PC-3 (cell line): ENCODE data around the gene CNOT6L. TPM values are rescaled to one million over a fixed set of nuclear protein-coding genes. Genes with fewer than 3 reads are reported as not detected.

ENCODE experiments used
- ATAC-seq: fragments of 200-7000 bp; cut with Tn5 transposase; 2 replicates; pipeline ENCODE4 v1.9.1; 2020; ENCODE audit warnings: mild to moderate bottlenecking, moderate library complexity
- BruUV-seq: library from RNA; stranded (reverse); fragments of 400-500 nt; replicated peaks from 2 replicates; lab custom pipeline; 2021; lab: Mats Ljungman, UMichigan
- CTCF ChIA-PET: fragments of 300-600 bp; sonication (Branson Sonifier 250); formaldehyde crosslinking; loops from one replicate; lab custom pipeline; 2022; ENCODE audit warnings: antibody characterized with exemption; lab: Charles Lee
- POLR2A ChIA-PET: fragments of 300-600 bp; sonication (Branson Sonifier 250); formaldehyde crosslinking; loops from one replicate; lab custom pipeline; 2022; ENCODE audit warnings: antibody characterized with exemption; ENCODE audit not compliant: unreplicated experiment; lab: Charles Lee
- DNase-seq: peaks from one replicate; pipeline ENCODE4 v3.0.0-alpha.2; 2015
- H2AFZ ChIP-seq: fragments of 300-600 bp; sonication (generic); 2 replicates; pipeline ENCODE4 v1.6.0; 2016; ENCODE audit warnings: antibody characterized with exemption, low read length
- H3F3A ChIP-seq: fragments of 300-600 bp; sonication (generic); one replicate; pipeline ENCODE4 v1.6.0; 2017; ENCODE audit warnings: antibody characterized with exemption, low read length, control low read depth, mild to moderate bottlenecking; ENCODE audit not compliant: unreplicated experiment
- H3K27ac ChIP-seq: fragments of 300-600 bp; sonication (generic); 2 replicates; pipeline ENCODE4 v1.5.1; 2016; ENCODE audit warnings: mild to moderate bottlenecking, low read length
- H3K27me3 ChIP-seq: fragments of 300-600 bp; sonication (generic); 2 replicates; pipeline ENCODE4 v1.6.1; 2016; ENCODE audit warnings: low read length, mixed read lengths
- H3K36me3 ChIP-seq: fragments of 300-600 bp; sonication (generic); 2 replicates; pipeline ENCODE4 v1.6.1; 2016; ENCODE audit warnings: low read depth, mixed run types, low read length, mixed read lengths
- H3K4me1 ChIP-seq: fragments of 300-600 bp; sonication (generic); 2 replicates; pipeline ENCODE4 v1.5.1; 2016; ENCODE audit warnings: low read length; ENCODE audit not compliant: insufficient read depth
- H3K4me2 ChIP-seq: fragments of 300-600 bp; sonication (generic); 2 replicates; pipeline ENCODE4 v1.6.0; 2016; ENCODE audit warnings: low read length
- H3K4me3 ChIP-seq: fragments of 300-600 bp; sonication (generic); 2 replicates; pipeline ENCODE4 v1.5.1; 2016; ENCODE audit warnings: mild to moderate bottlenecking, low read length, mixed read lengths
- H3K79me2 ChIP-seq: fragments of 300-600 bp; sonication (generic); 2 replicates; pipeline ENCODE4 v1.6.1; 2017; ENCODE audit warnings: low read length, mixed read lengths
- H3K9ac ChIP-seq: fragments of 300-600 bp; sonication (generic); 2 replicates; pipeline ENCODE4 v1.6.0; 2016; ENCODE audit warnings: mild to moderate bottlenecking, low read length
- H3K9me2 ChIP-seq: fragments of 300-600 bp; sonication (generic); replicated peaks from 2 replicates; pipeline ENCODE4 v1.6.1; 2016; ENCODE audit warnings: mixed run types, low read length, mixed read lengths
- H3K9me3 ChIP-seq: fragments of 300-600 bp; sonication (generic); 2 replicates; pipeline ENCODE4 v1.6.1; 2016; ENCODE audit warnings: low read length, mixed read lengths
- H4K20me1 ChIP-seq: fragments of 300-600 bp; sonication (generic); 2 replicates; pipeline ENCODE4 v1.6.1; 2016; ENCODE audit warnings: low read length, mixed read lengths
- EZH2 ChIP-seq: fragments of 300-600 bp; sonication (generic); IDR thresholded peaks from one replicate; pipeline ENCODE4 v1.6.1; 2017; ENCODE audit warnings: antibody characterized with exemption, mild to moderate bottlenecking, low read length; ENCODE audit not compliant: unreplicated experiment
- EZH2phosphoT487 ChIP-seq: fragments of 300-600 bp; sonication (generic); IDR thresholded peaks from 2 replicates; pipeline ENCODE4 v1.6.1; 2018; ENCODE audit warnings: mild to moderate bottlenecking, antibody characterized with exemption, low read length, borderline replicate concordance
- intact Hi-C: fragments of 100-400 bp; cut with micrococcal nuclease; formaldehyde crosslinking; loops from 2 replicates; pipeline ENCODE4 v1.9.0; 2023
- total RNA-seq: library from RNA; depleted of rRNA; stranded (reverse); fragments of >200 nt; gene quantifications from 2 replicates; pipeline ENCODE4 v1.2.3, GENCODE V29; 2014
- TF ChIP-seq, protein P1 (sequence below): fragments of 300-600 bp; sonication (generic); conservative IDR thresholded peaks from 2 replicates; pipeline ENCODE4 v1.5.1; 2017; ENCODE audit warnings: antibody characterized with exemption, low read depth, mild to moderate bottlenecking, low read length

Gene CNOT6L
- total RNA-seq, 1 experiment from 2014 or later, result 2.6 TPM

DNA sequence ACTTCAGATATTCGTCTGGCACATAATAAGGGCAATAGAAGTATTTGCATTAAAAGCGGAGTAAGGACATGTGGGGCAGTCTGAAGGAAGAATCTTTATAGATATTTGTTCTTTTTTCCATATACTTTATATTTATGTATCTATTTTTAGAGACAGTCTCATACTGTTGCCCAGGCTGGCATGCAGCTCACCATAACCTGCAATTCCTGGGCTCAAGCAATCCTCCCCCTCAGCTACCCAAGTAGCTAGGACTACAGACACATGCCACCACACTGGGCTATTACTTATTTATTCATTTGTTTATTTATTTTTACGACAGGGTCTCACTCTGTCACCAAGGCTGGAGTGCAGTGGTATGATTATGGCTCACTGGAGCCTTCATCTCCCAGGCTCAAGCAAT lies 26.8 kb upstream of the CNOT6L start:
- TF ChIP-seq, protein P1, sequence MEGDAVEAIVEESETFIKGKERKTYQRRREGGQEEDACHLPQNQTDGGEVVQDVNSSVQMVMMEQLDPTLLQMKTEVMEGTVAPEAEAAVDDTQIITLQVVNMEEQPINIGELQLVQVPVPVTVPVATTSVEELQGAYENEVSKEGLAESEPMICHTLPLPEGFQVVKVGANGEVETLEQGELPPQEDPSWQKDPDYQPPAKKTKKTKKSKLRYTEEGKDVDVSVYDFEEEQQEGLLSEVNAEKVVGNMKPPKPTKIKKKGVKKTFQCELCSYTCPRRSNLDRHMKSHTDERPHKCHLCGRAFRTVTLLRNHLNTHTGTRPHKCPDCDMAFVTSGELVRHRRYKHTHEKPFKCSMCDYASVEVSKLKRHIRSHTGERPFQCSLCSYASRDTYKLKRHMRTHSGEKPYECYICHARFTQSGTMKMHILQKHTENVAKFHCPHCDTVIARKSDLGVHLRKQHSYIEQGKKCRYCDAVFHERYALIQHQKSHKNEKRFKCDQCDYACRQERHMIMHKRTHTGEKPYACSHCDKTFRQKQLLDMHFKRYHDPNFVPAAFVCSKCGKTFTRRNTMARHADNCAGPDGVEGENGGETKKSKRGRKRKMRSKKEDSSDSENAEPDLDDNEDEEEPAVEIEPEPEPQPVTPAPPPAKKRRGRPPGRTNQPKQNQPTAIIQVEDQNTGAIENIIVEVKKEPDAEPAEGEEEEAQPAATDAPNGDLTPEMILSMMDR, result no peak
- TF ChIP-seq EZH2, result no peak
- no peak for TF ChIP-seq EZH2phosphoT487
- Histone ChIP-seq H3K9me3 (no peaks in the 10 kb centered on the region), H3K4me3 (no peak overlapping the region), H3K36me3 (no peaks in the 10 kb centered on the region), H3F3A (no peaks in the 10 kb centered on the region), H3K9me2 (no peaks in the 10 kb centered on the region), H3K79me2 (no peaks in the 10 kb centered on the region), H3K4me2 (no peak overlapping the region), H4K20me1 (no peaks in the 10 kb centered on the region), H3K4me1 (no peaks in the 10 kb centered on the region), H3K27ac (no peak overlapping the region), H3K27me3 (no peaks in the 10 kb centered on the region), H2AFZ (no peak overlapping the region), H3K9ac (no peak overlapping the region)
- ChIA-PET POLR2A (no interaction called here), CTCF (no interaction called here)
- intact Hi-C loops, result no loop called here
- DNase-seq (no peak), ATAC-seq (no peak)
- no TSS peak for BruUV-seq

DNA sequence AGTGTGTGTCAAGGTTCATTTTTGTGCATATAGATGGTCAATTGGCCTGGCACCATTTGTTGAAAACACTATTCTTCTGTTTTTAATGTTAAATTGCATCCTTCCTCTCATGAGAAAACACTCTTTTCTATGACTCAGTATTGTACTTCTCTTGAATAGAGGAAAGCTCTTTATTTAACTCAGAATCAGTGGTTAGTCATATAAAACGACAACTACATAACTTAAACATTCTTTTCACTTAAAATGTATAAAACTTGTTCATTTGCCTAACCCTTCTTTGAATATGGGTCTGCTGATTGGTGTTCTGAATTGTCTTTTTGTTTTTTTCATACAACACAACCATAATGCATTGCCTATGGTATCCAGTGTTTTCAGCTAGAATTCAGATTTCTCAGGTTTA lies 26.2 kb upstream of the CNOT6L start:
- H3K4me3 ChIP-seq, result no peak overlapping the region
- H3K4me2 ChIP-seq, result no peak overlapping the region
- ATAC-seq (no peak), DNase-seq (no peak)
- H3K4me1 ChIP-seq, result no peaks in the 10 kb centered on the region
- no peak for TF ChIP-seq EZH2
- TF ChIP-seq EZH2phosphoT487, result no peak
- TF ChIP-seq, protein P1, result no peak
- no TSS peak for BruUV-seq
- H3K27ac ChIP-seq, result no peak overlapping the region
- intact Hi-C loops, result no loop called here
- CTCF ChIA-PET, result no interaction called here
- no peak overlapping the region for H3K9ac ChIP-seq
- H3K27me3 ChIP-seq, result no peaks in the 10 kb centered on the region
- no peak overlapping the region for H2AFZ ChIP-seq
- no peaks in the 10 kb centered on the region for H4K20me1 ChIP-seq
- POLR2A ChIA-PET, result no interaction called here
- no peaks in the 10 kb centered on the region for H3K9me3 ChIP-seq
- H3K79me2 ChIP-seq, result no peaks in the 10 kb centered on the region
- H3F3A ChIP-seq, result no peaks in the 10 kb centered on the region
- H3K36me3 ChIP-seq, result no peaks in the 10 kb centered on the region
- no peaks in the 10 kb centered on the region for H3K9me2 ChIP-seq

DNA sequence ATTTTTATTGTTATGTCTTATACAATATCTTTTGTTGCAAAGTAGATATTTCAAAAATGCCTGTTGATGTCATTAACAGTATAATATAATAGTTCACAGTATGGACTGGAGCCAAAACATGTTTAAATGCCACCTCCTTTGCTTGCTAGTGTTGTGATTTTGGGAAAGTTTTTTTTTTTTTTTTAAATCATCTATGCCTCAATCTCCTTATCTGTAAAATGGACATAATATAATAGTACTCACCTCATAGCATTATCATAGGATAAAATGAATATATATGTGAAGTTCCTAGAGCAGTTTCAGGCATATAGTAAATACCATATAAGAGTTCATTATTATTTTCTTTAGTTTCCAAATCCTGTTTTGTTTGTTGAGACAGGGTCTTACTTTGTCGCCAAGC lies 25.2 kb upstream of the CNOT6L start:
- Histone ChIP-seq H3K4me1 (no peaks in the 10 kb centered on the region), H3F3A (no peaks in the 10 kb centered on the region), H3K9me2 (no peaks in the 10 kb centered on the region), H3K4me3 (no peak overlapping the region), H2AFZ (no peak overlapping the region), H3K36me3 (no peaks in the 10 kb centered on the region), H3K27me3 (no peaks in the 10 kb centered on the region), H3K9me3 (no peaks in the 10 kb centered on the region), H3K27ac (no peak overlapping the region), H3K4me2 (no peak overlapping the region), H3K79me2 (no peaks in the 10 kb centered on the region), H3K9ac (no peak overlapping the region), H4K20me1 (no peaks in the 10 kb centered on the region)
- BruUV-seq, result no TSS peak
- TF ChIP-seq, protein P1, result no peak
- no peak for TF ChIP-seq EZH2phosphoT487
- no peak for TF ChIP-seq EZH2
- no peak for ATAC-seq
- CTCF ChIA-PET, result no interaction called here
- POLR2A ChIA-PET, result no interaction called here
- DNase-seq, result no peak
- intact Hi-C loops, result no loop called here
